Non-pigmented ciliary epithelial cell (primary cell): ENCODE results near the gene SLC25A6.
"Not testable (repeated sequence)": the region's sequence is repeated elsewhere in the genome, so short reads cannot be mapped to it uniquely, and the experiment has no call there.

Experiments used
- DNase-seq: peaks from one replicate; pipeline ENCODE4 v3.0.0-alpha.2; 2010; ENCODE audit warnings: low read depth

Gene SLC25A6

DNA sequence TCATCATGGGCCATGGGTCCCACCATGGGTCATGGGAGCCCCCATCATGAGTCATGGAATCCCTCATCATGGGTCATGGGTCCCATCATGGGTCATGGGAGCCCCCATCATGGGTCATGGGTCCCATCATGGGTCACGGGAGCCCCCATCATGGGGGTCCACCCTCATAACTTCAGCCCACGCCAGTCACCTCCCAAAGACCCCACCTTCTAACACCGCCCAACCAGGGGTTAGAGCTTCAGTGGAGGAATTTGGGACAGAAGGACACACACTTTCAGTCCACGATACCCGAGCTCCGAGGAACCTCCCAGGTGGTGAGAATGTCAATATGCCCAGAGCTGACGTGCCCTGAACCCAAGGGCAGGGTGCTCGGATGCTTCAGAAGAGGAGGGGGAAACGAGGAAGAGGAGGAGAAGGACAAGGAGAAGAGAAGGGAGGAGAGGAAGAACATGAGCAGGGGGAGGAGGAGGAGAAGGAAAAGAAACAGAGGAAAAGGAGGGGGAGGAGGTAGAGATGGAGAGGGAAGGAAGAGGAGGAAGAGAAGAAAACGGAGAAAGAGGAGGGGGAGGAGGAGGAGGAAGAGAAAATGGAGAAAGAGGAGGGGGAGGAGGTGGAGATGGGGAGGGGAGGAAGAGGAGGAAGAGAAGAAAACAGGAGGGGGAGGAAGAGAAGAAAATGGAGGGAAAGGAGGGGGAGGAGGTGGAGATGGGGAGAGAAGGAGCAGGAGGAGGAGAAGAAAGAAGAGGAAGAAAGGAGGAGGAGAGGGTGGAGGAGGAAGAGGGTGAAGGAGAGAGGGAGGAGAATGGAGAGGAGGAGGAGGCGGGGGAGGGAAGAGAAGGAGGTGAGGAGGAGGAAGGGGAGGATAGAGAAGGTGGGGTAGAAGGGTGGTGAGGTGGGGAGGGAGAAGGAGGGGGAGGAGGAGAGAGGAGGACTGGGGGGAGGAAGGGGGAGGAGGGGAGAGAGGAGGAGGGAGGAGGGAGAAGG is 37.6 kb downstream of the SLC25A6 start:
- DNase-seq, result no peak

DNA sequence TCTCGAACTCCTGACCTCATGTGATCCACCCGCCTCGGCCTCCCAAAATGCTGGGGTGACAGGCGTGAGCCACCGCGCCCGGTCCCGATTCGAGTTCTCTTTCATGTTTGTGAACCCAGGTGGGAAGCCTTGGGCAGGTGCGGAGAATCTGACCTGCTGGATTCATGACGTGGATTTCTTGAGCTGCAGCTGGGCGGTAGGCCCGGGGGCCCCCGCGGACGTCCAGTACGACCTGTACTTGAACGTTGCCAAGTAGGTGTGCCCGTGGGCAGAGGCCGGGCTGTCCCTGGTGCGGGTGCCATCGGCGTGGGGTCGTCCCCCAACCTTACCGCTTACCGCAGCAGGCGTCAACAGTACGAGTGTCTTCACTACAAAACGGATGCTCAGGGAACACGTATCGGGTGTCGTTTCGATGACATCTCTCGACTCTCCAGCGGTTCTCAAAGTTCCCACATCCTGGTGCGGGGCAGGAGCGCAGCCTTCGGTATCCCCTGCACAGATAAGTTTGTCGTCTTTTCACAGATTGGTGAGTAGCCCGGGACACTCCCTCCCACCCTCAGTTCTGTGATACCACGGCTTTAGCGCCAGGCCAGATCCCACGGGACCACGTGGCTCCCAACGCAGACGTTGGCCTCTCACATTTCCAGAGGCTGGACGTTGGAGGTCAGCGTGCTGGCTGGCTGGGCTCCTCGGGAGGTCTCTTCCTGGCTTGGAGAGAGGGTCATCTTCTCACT is 39.8 kb downstream of the SLC25A6 start:
- DNase-seq, result no peak

DNA sequence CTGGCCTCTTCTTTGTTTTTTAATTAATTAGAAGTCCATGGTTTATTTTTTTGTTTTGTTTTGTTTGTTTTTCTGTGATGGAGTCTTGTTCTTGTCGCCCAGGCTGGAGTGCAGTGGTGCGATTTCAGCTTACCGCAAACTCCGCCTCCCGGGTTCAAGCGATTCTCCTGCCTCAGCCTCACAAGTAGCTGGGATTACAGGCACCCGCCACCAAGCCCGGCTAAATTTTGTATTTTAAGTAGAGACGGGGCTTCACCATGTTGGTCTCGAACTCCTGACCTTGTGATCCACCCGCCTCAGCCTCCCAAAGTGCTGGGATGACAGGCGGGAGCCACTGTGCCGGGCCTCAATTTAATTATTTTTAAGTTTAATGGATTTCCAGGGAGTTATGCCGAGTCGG is 42.3 kb downstream of the SLC25A6 start:
- DNase-seq, result not testable (repeated sequence)

DNA sequence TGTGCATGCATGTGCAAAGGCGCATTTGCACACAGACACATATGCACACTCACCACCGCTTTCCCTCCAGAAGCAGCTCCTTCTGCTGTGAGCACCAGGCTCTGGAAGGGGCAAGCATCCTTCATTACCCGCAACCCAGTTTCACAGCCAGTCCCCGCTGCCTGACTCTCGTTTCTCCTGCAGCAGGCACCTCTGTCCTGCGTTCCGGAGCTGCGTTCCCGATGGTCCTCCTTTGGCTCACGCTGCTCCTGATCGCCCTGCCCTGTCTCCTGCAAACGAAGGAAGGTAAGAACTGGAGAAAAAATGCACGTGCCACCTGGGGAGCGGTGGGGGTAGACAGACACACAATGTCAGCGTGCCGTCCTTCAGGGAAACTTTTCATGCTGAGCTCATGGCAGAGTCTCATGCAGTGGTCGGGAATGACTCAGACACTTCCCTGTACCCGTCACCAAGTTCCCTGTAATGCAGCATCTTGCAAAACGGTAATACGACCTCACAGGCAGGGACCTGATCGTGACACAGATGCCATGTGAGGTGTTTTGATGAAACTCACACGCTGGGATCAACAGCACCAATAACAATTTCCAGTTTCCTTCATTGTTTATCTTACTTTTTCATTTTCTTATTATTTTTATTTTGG is 50.2 kb downstream of the SLC25A6 start:
- DNase-seq, result no peak

DNA sequence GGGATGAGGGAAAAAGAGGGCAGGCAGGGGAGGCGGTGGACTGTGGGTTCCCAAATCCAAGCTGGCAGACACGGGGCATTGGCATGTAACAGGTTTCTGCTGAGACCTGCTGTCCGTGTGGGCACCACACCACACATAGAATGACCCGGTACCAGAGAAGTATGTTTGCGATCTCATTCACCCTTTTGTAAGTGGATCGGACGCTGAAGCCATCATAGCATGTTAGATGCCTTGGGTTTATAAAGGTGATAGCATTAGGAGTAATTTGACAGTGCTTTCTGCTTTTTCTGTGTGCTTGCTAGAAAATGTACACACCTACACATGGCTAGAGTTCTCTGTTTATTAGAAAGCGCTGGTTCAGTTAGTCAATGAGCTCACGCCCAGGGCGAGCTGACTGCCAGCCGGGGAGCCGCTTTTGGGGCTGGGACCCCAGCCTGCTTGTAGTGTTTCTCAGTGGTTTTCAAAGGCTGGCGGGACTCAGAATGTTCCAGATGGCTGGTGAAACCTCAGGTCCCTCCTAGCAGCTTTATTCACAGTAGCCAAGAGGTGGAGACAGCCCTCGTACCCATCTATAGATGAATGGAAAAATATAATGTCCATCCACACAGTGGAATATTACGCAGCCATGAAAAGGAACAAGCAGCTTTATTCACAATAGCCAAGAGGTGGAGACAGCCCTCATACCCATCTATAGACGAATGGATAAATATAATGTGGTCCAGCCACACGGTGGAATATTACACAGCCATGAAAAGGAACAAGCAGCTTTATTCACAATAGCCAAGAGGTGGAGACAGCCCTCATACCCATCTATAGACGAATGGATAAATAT is 54.7 kb downstream of the SLC25A6 start:
- DNase-seq, result no peak

DNA sequence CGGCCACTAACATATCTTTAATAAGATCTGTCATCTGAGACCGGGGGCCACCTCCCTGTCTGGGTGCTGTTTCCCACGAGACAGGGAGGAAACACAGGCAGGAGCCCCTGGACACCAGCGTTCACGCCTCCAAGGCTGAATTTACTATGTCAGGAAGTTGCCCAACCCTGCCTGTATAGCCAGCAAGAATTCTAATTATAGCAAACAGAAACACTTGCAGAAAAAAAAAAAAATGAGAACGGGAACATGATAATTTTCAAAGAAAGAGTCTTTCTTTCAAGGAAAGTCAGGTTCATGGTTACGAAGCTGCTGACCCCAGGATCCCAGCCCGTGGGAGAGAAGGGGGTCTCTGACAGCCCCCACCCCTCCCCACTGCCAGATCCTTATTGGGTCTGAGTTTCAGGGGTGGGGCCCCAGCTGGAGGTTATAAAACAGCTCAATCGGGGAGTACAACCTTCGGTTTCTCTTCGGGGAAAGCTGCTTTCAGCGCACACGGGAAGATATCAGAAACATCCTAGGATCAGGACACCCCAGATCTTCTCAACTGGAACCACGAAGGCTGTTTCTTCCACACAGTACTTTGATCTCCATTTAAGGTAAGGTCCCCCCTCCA is 55.5 kb downstream of the SLC25A6 start, which contains the start of gene IL3RA:
TSS of gene IL3RA (plus strand) at position 455 of the 613 bp plus-strand sequence. CDS start 4,981 bp downstream, outside the sequence.
- no peak for DNase-seq
